ENCODE results near the gene KRTAP29-1.
A peak's percentile ranks its signal among the peaks of the same experiment; 100 is the strongest.

Gene KRTAP29-1

GRCh38 chr17:41327411-41328120 is 24.9 kb upstream of the KRTAP29-1 start:
- DNase-seq: no peak

GRCh38 chr17:41326173-41327145 is 23.8 kb upstream of the KRTAP29-1 start:
- no peak for DNase-seq

GRCh38 chr17:41325611-41326010 is 23.0 kb upstream of the KRTAP29-1 start:
- DNase-seq: no peak

- no peak for DNase-seq
These were observed 22.5 kb upstream of the KRTAP29-1 start for GRCh38 chr17:41325126-41325525.

GRCh38 chr17:41324180-41325075 is 21.8 kb upstream of the KRTAP29-1 start:
- DNase-seq: no peak

- no peak for DNase-seq
These were observed 20.5 kb upstream of the KRTAP29-1 start for GRCh38 chr17:41322903-41323895.

GRCh38 chr17:41322094-41322902 is 19.6 kb upstream of the KRTAP29-1 start:
- DNase-seq: peak; percentile 31

GRCh38 chr17:41318231-41318630 is 15.6 kb upstream of the KRTAP29-1 start:
- DNase-seq: no peak

GRCh38 chr17:41315814-41316445 is 13.3 kb upstream of the KRTAP29-1 start:
- DNase-seq: peak; percentile 39

- DNase-seq: no peak
These were observed 12.6 kb upstream of the KRTAP29-1 start, which contains the start of gene KRTAP17-1 for GRCh38 chr17:41315204-41315794. TSS of gene KRTAP17-1 (minus strand) at chr17:41315710. CDS start at chr17:41315650, 60 bp downstream.

GRCh38 chr17:41311111-41311510 is 8.5 kb upstream of the KRTAP29-1 start:
- no peak for DNase-seq

GRCh38 chr17:41308918-41309359 is 6.3 kb upstream of the KRTAP29-1 start, which contains the start of gene KRTAP16-1:
TSS of gene KRTAP16-1 (minus strand) at chr17:41309309. CDS start at chr17:41309253, 56 bp downstream.
- no peak for DNase-seq

GRCh38 chr17:41308251-41308917 is 5.7 kb upstream of the KRTAP29-1 start:
- peak; percentile 72 for DNase-seq

- DNase-seq: no peak
These were observed 5.0 kb upstream of the KRTAP29-1 start for GRCh38 chr17:41307647-41308046.

- no peak for DNase-seq
These were observed 1.4 kb upstream of the KRTAP29-1 start for GRCh38 chr17:41304091-41304490.

GRCh38 chr17:41302981-41303380 is 330 bp upstream of the KRTAP29-1 start:
- DNase-seq: no peak

GRCh38 chr17:41301204-41301790 is 1.4 kb downstream of the KRTAP29-1 start:
- DNase-seq: no peak

GRCh38 chr17:41298458-41299135 is 4.1 kb downstream of the KRTAP29-1 start:
- no peak for DNase-seq

Data from DMS153 (cell line).